Measurements from ENCODE around the gene CYTH1. TPM values are rescaled to one million over a fixed set of nuclear protein-coding genes. Genes with fewer than 3 reads are reported as not detected.
A peak's percentile ranks its signal among the peaks of the same experiment; 100 is the strongest.
"Not testable (repeated sequence)": the region's sequence is repeated elsewhere in the genome, so short reads cannot be mapped to it uniquely, and the experiment has no call there.

CYTH1 gene
- total RNA-seq, 1 donor from 2014 or later = 34.0 TPM

- DNase-seq (ENCODE audit: missing footprints) (no peak), ATAC-seq (no peak)
- intact Hi-C loops (cut with DNase I) = no loop called here
Observed at GRCh38 chr17:78791840-78792709, 10.0 kb upstream of the CYTH1 start.

GRCh38 chr17:78790552-78790951 lies 8.5 kb upstream of the CYTH1 start:
- intact Hi-C loops (cut with DNase I) = no loop called here
- no peak for ATAC-seq
- DNase-seq (ENCODE audit: missing footprints) = no peak

DNA sequence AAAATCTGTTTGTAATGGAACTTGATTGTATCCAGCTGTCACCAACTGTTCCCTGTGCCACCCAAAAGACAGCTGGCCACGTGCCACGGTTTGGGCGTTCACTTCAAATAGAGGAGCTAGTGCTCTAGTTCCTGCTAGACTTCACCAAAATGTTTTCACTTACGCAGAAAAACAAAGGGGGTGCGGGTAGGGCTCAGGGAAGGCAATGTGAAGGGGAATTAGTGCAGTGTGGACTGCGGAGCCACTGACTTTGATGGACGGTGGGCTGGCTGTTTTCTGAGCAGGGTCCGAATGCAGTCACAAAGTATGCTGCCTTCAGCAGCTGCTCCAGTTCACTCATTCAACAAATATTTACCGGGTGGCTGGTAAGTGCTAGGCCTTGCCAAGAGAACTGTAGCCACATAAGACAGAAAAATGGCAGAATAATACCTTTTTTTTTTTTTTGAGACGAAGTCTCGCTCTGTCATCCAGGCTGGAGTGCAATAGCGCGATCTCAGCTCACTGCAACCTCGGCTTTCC lies 7.6 kb upstream of the CYTH1 start:
- peak; percentile 92 for DNase-seq (ENCODE audit: missing footprints)
- ATAC-seq = peak; percentile 66
- intact Hi-C loops (cut with DNase I) = loop anchor here (10.0 kb wide), 1 partner anchor 55 kb away; no protein-coding TSS in a partner anchor

DNA sequence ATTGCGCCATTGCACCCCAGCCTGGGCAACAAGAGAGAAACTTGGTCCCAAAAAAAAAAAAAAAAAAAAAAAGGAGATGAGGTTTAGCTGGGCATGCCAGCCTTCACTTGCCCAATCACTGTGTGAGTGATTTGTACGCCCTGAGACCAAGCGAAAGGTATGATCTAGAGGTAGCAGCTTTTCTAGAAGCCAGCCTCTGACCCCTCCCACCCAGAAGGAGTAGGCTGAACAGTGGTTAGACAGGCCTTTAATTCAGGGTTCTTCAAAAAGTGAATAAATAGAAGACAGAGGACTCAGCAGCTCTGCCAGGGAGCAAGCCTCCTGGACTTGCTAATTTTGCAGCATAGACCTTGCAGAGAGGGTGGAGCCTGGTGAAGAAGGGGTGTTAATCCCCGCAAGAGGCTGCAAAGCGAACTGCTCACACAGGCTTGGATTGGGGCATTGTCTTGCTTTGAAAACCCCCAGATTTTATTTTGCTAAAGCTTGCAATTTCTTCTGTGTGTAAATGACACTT lies 7.1 kb upstream of the CYTH1 start:
- no peak for DNase-seq (ENCODE audit: missing footprints)
- intact Hi-C loops (cut with DNase I) = loop anchor here (10.0 kb wide), 1 partner anchor 54 kb away; no protein-coding TSS in a partner anchor
- peak; percentile 35 for ATAC-seq

DNA sequence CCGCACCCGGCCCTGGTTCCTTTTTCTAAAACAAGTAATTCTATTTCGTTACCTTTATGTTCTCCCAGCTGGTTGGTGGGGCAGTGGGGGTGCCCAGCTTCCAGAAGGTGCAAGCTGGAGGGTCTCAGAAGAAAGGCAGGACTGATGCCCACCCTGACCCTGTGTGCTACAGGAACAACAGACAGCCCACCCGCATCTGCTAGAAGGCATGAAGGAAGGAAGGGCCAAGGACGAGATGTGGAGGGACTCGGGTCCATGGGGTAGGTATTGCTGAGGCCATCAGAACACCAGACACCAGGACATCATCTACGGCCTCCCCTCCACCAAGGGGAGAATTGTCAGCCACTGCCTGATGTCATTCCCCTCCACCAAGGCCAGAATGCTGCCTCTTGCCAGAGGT lies 6.4 kb upstream of the CYTH1 start:
- ATAC-seq = no peak

DNA sequence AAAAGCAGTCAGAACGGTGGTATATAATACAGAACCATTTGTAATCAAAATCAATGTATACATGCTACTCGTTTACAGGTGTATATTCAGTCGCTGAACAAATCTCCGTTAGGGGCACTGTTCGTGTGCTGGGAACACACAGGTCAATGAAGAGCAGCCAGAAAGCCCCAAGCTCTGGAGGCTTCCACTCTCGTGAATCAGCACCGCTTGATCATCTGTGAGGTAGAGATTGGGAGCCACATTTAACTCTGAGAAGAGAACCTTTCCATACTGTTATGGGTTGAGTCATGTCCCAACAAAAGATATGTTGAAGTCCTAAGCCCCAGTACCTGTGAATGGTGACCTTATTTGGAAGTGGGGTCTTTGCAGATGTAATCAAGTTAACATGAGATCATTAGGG lies 5.4 kb upstream of the CYTH1 start:
- intact Hi-C loops (cut with DNase I) = loop anchor here (10.0 kb wide), 1 partner anchor 53 kb away; no protein-coding TSS in a partner anchor
- DNase-seq (ENCODE audit: missing footprints) = no peak
- no peak for ATAC-seq

More for the DNA sequence above, 6.4 kb upstream of the CYTH1 start:
- DNase-seq (ENCODE audit: missing footprints) = no peak
- intact Hi-C loops (cut with DNase I) = loop anchor here (10.0 kb wide), 1 partner anchor 54 kb away; no protein-coding TSS in a partner anchor

- ATAC-seq = no peak
- intact Hi-C loops (cut with DNase I) = loop anchor here (10.0 kb wide), 1 partner anchor 51 kb away; no protein-coding TSS in a partner anchor
- DNase-seq (ENCODE audit: missing footprints) = no peak
Observed at GRCh38 chr17:78785663-78786057, 3.6 kb upstream of the CYTH1 start.

GRCh38 chr17:78785011-78785662 lies 3.1 kb upstream of the CYTH1 start:
- DNase-seq (ENCODE audit: missing footprints) = no peak
- intact Hi-C loops (cut with DNase I) = loop anchor here (10.0 kb wide), 1 partner anchor 50 kb away; no protein-coding TSS in a partner anchor
- no peak for ATAC-seq

DNA sequence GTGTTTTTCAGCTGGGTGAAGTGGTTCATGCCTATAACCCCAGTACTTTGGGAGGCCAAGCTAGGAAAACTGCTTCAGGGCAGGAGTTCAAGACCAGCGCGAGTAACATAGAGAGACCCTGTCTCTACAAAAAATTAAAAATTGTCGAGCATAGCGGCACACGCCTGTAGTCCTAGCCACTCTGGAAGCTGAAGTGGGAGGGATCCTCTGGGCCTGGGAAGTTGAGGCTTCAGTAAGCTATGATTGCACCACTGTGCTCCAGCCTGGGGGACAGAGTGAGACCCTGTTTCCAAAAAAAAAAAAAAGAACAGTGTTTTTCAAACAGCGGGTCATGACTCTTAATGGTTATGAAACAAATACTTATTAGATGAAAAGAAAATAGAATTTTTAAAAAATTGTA lies 2.3 kb upstream of the CYTH1 start:
- intact Hi-C loops (cut with DNase I) = loop anchor here (10.0 kb wide), 1 partner anchor 50 kb away; no protein-coding TSS in a partner anchor
- DNase-seq (ENCODE audit: missing footprints) (no peak), ATAC-seq (no peak)

DNA sequence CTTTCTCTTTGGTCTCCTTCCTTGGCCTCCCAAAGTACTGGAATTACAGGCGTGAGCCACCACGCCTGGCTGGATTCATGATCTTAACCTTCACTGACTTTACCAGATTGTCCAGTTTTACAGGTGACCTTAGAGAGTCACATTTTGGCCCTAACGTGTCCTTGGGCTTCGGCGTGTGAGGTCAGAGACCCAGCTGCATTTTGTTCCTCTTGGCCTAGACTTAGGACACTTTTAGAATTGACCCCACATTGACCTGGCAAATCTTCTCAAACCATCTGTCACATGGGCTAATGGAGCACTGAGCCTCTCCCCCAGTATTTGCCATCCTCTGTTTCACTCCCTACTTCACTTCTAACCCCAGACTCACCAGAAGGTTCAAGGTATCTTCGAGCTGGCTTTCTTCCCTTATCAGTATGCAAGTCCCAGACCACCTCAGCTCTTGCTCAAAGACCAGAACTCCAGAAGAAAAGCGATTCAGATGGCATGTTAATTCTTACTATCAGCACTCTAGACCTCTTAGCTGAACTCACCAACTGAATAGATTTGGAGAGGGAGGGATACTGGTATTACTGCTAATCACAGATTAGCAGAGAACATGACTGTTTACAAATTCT lies 1.7 kb upstream of the CYTH1 start:
- intact Hi-C loops (cut with DNase I) = loop anchor here (10.0 kb wide), 1 partner anchor 49 kb away; no protein-coding TSS in a partner anchor
- ATAC-seq (no peak), DNase-seq (ENCODE audit: missing footprints) (no peak)

GRCh38 chr17:78781104-78781892 lies 775 bp downstream of the CYTH1 start:
- peak; percentile 85 for DNase-seq (ENCODE audit: missing footprints)
- ATAC-seq = peak; percentile 6
- intact Hi-C loops (cut with DNase I) = loop anchor here (10.0 kb wide), 1 partner anchor 46 kb away; no protein-coding TSS in a partner anchor

- no peak for DNase-seq (ENCODE audit: missing footprints)
- intact Hi-C loops (cut with DNase I) = loop anchor here (10.0 kb wide), 1 partner anchor 46 kb away; no protein-coding TSS in a partner anchor
- ATAC-seq = no peak
Observed at GRCh38 chr17:78780335-78780734, 1.7 kb downstream of the CYTH1 start.

GRCh38 chr17:78779850-78780249 lies 2.2 kb downstream of the CYTH1 start:
- intact Hi-C loops (cut with DNase I) = loop anchor here (10.0 kb wide), 1 partner anchor 45 kb away; no protein-coding TSS in a partner anchor
- no peak for ATAC-seq

GRCh38 chr17:78779286-78779651 lies 2.8 kb downstream of the CYTH1 start:
- ATAC-seq; intact Hi-C loops (cut with DNase I); DNase-seq (ENCODE audit: missing footprints): not testable (repeated sequence)

More at GRCh38 chr17:78779850-78780249, 2.2 kb downstream of the CYTH1 start:
- no peak for DNase-seq (ENCODE audit: missing footprints)

GRCh38 chr17:78777881-78778280 lies 4.2 kb downstream of the CYTH1 start:
- DNase-seq (ENCODE audit: missing footprints) = no peak
- intact Hi-C loops (cut with DNase I) = no loop called here
- no peak for ATAC-seq

- ATAC-seq (peak; percentile 26), DNase-seq (ENCODE audit: missing footprints) (no peak)
- intact Hi-C loops (cut with DNase I) = no loop called here
Observed at GRCh38 chr17:78774956-78775571, 7.0 kb downstream of the CYTH1 start.

- intact Hi-C loops (cut with DNase I) = no loop called here
- no peak for DNase-seq (ENCODE audit: missing footprints)
- ATAC-seq = no peak
Observed at GRCh38 chr17:78774453-78774852, 7.6 kb downstream of the CYTH1 start.

All from Right ventricle myocardium inferior (tissue), 1 donor.